HCT116 (cell line): ENCODE data around the gene NOS3.

ENCODE experiments used
- ATF3 ChIP-seq: IDR thresholded peaks from 2 replicates; pipeline ENCODE4 v1.6.1; 2012
- CTCF ChIP-seq, 3 experiments: fragments of 200-600 bp in 1 of 3; sonication (generic) in 1 of 3; IDR thresholded peaks in 2 of 3; conservative IDR thresholded peaks in 1 of 3; 2 replicates each; pipeline ENCODE4 v1.5.1; 2012 to 2017; ENCODE audit warnings: low read depth in 2 of 3, low read length in 2 of 3, antibody characterized with exemption in 1 of 3, borderline replicate concordance in 1 of 3, control low read depth in 1 of 3, mild to moderate bottlenecking in 1 of 3, mixed read lengths in 1 of 3, mixed run types in 1 of 3, moderate library complexity in 1 of 3; ENCODE audit not compliant: insufficient read depth in 1 of 3
- EZH2 ChIP-seq: fragments of 200-600 bp; sonication (generic); IDR thresholded peaks from 2 replicates; pipeline ENCODE4 v1.6.1; 2017; ENCODE audit warnings: antibody characterized with exemption, mixed run types
- EZH2phosphoT487 ChIP-seq: fragments of 200-600 bp; IDR thresholded peaks from 2 replicates; pipeline ENCODE4 v1.6.1; 2018; ENCODE audit warnings: antibody characterized with exemption, borderline replicate concordance
- FOSL1 ChIP-seq: IDR thresholded peaks from 2 replicates; pipeline ENCODE4 v1.6.1; 2012; ENCODE audit warnings: low read depth
- MAX ChIP-seq: IDR thresholded peaks from 2 replicates; pipeline ENCODE4 v1.6.1; 2012
- POLR2A ChIP-seq: IDR thresholded peaks from 2 replicates; pipeline ENCODE4 v1.7.0; 2011; ENCODE audit warnings: borderline replicate concordance; ENCODE audit not compliant: insufficient read depth, insufficient read length; ENCODE audit errors: extremely low read depth
- RAD21 ChIP-seq: IDR thresholded peaks from 2 replicates; pipeline ENCODE4 v1.6.1; 2012; ENCODE audit warnings: low read depth, mild to moderate bottlenecking
- SIN3A ChIP-seq: IDR thresholded peaks from 2 replicates; pipeline ENCODE4 v1.6.1; 2012; ENCODE audit warnings: low read depth
- YY1 ChIP-seq: IDR thresholded peaks from 2 replicates; pipeline ENCODE4 v1.6.1; 2011; ENCODE audit warnings: low read length, low read depth, moderate library complexity, mild to moderate bottlenecking; ENCODE audit not compliant: insufficient replicate concordance; ENCODE audit errors: extremely low read depth
- ZBTB33 ChIP-seq: IDR thresholded peaks from 2 replicates; pipeline ENCODE4 v1.6.1; 2011; ENCODE audit warnings: mild to moderate bottlenecking, low read length, moderate library complexity; ENCODE audit not compliant: insufficient replicate concordance; ENCODE audit errors: extremely low read depth
- ZFX ChIP-seq: fragments of 450-650 bp; IDR thresholded peaks from 2 replicates; pipeline ENCODE4 v1.6.1; 2017

- TF ChIP-seq RAD21, result no peak
- TF ChIP-seq CTCF (IDR thresholded peaks at IDR 0.05 in 2 of 3, conservative IDR thresholded peaks at IDR 0.05 in 1 of 3; ENCODE audit: borderline replicate concordance in 1 of 3, insufficient read depth in 1 of 3, low read depth in 2 of 3, low read length in 2 of 3), result no peak
- TF ChIP-seq SIN3A, result no peak
- TF ChIP-seq POLR2A, result no peak
- no peak for TF ChIP-seq ZBTB33
- TF ChIP-seq EZH2, result no peak
- no peak for TF ChIP-seq FOSL1
- no peak for TF ChIP-seq YY1
- TF ChIP-seq MAX, result no peak
- TF ChIP-seq EZH2phosphoT487, result no peak
- no peak for TF ChIP-seq ATF3
- no peak for TF ChIP-seq ZFX
Observed at GRCh38 chr7:150951181-150951520, 39.7 kb upstream of the NOS3 start.
